Tibial nerve (tissue), 4 donors: Measurements from ENCODE around the gene AP4B1. TPM values are rescaled to one million over a fixed set of nuclear protein-coding genes. Genes with fewer than 3 reads are reported as not detected.

Experiments
- DNase-seq, 2 donors: peaks; one replicate each; pipeline ENCODE4 v3.0.0-alpha.2; 2019; ENCODE audit warnings: low spot score in 2 of 2
- H3K27ac ChIP-seq, 4 donors: fragments of 200-600 bp; sonication (generic) in 3 of 4; one replicate each; pipeline ENCODE4 v1.5.1; 2017 to 2019; ENCODE audit warnings: mild to moderate bottlenecking in 1 of 4
- H3K27me3 ChIP-seq, 2 donors: fragments of 200-600 bp; sonication (generic) in 1 of 2; one replicate each; pipeline versions ENCODE4 v1.5.1 to v1.6.0; 2017 to 2019
- H3K36me3 ChIP-seq, 3 donors: fragments of 200-600 bp; sonication (generic); one replicate each; pipeline ENCODE4 v1.5.1; 2018 to 2019
- H3K4me1 ChIP-seq, 4 donors: fragments of 200-600 bp; sonication (generic) in 3 of 4; one replicate each; pipeline ENCODE4 v1.5.1; 2017 to 2019
- H3K4me3 ChIP-seq, 4 donors: fragments of 200-600 bp; sonication (generic) in 3 of 4; one replicate each; pipeline ENCODE4 v1.5.1; 2017 to 2019; ENCODE audit warnings: mild to moderate bottlenecking in 1 of 4, moderate library complexity in 1 of 4
- H3K9me3 ChIP-seq, 4 donors: fragments of 200-600 bp; sonication (generic) in 3 of 4; one replicate each; pipeline ENCODE4 v1.5.1; 2017 to 2019
- CTCF ChIP-seq, 5 experiments: fragments of 200-600 bp in 3 of 5; fragments of 450-650 bp in 2 of 5; sonication (generic) in 3 of 5; IDR thresholded peaks; one replicate each; pipeline ENCODE4 v1.5.1; 2016 to 2019; ENCODE audit warnings: antibody characterized with exemption in 5 of 5, mild to moderate bottlenecking in 3 of 5, moderate library complexity in 2 of 5
- EP300 ChIP-seq, 2 donors: sonication (generic); formaldehyde crosslinking; IDR thresholded peaks; one replicate each; pipeline ENCODE4 v1.6.1; 2017; ENCODE audit warnings: antibody characterized with exemption in 2 of 2, mild to moderate bottlenecking in 1 of 2
- POLR2A ChIP-seq, 2 donors: fragments of 450-650 bp; IDR thresholded peaks; one replicate each; pipeline ENCODE4 v1.6.1; 2017; ENCODE audit warnings: antibody characterized with exemption in 2 of 2, mild to moderate bottlenecking in 2 of 2, moderate library complexity in 2 of 2
- WGBS, 2 donors: methylation state at CpG; one replicate each; pipeline ENCODE4 v1.1.5; 2018; 5-methylcytosine and 5-hydroxymethylcytosine counted together
- total RNA-seq, 4 donors: library from RNA; depleted of rRNA; stranded (reverse); fragments of >200 nt; gene quantifications; one replicate each; pipeline ENCODE4 v1.1.0, GENCODE V29; 2016

AP4B1 gene
- total RNA-seq, 4 donors from 2014 or later: 22.1 to 39.9 (median 34.5) TPM

- Histone ChIP-seq H3K4me1 (peaks cover 0 to 60% (median 24%) of the 10 kb centered on the region in 4 donors), H3K4me3 (no peak overlapping the region)
- TF ChIP-seq POLR2A (IDR thresholded peaks at IDR 0.05) (no peak), EP300 (IDR thresholded peaks at IDR 0.05) (no peak), CTCF (IDR thresholded peaks at IDR 0.05) (no peak)
Observed at GRCh38 chr1:113947388-113948107, 42.9 kb upstream of the AP4B1 start.

GRCh38 chr1:113946678-113947387 is 42.2 kb upstream of the AP4B1 start:
- Histone ChIP-seq H3K9me3 (no peaks in the 10 kb centered on the region), H3K4me3 (no peak overlapping the region), H3K4me1 (peaks cover 0 to 55% (median 22%) of the 10 kb centered on the region in 4 donors), H3K36me3 (peaks cover 0 to 34% (median 0%) of the 10 kb centered on the region in 3 donors), H3K27me3 (no peaks in the 10 kb centered on the region), H3K27ac (peak overlapping the region in 3 of 4 donors; percentile 9 to 64 (median 58))
- DNase-seq: no peak
- no peak for TF ChIP-seq EP300 (IDR thresholded peaks at IDR 0.05)
- WGBS, 2 donors: 40% methylated on average over 3 of the region's 3 CpGs

More at GRCh38 chr1:113947388-113948107, 42.9 kb upstream of the AP4B1 start:
- Histone ChIP-seq H3K27ac (peak overlapping the region in 3 of 4 donors; percentile 43 to 64 (median 58)), H3K27me3 (no peaks in the 10 kb centered on the region), H3K9me3 (no peaks in the 10 kb centered on the region), H3K36me3 (peaks cover 0 to 28% (median 0%) of the 10 kb centered on the region in 3 donors)
- WGBS, 2 donors: 19% methylated on average over 3 of the region's 3 CpGs
- no peak for DNase-seq

- H3K36me3 ChIP-seq: peaks cover 0 to 41% (median 0%) of the 10 kb centered on the region in 3 donors
- no peak for TF ChIP-seq CTCF (IDR thresholded peaks at IDR 0.05)
- no peak for TF ChIP-seq POLR2A (IDR thresholded peaks at IDR 0.05)
- no peak for TF ChIP-seq EP300 (IDR thresholded peaks at IDR 0.05)
- H3K27me3 ChIP-seq: no peaks in the 10 kb centered on the region
- H3K4me1 ChIP-seq: peaks cover 0 to 55% (median 22%) of the 10 kb centered on the region in 4 donors
- H3K4me3 ChIP-seq: no peak overlapping the region
- 77 to 80% methylated on average over 1 of the region's 1 CpG for WGBS, 2 donors
- no peak overlapping the region for H3K27ac ChIP-seq
- H3K9me3 ChIP-seq: no peaks in the 10 kb centered on the region
- DNase-seq: no peak
Observed at GRCh38 chr1:113946112-113946511, 41.5 kb upstream of the AP4B1 start.

GRCh38 chr1:113945329-113945728 is 40.7 kb upstream of the AP4B1 start:
- Histone ChIP-seq H3K27ac (no peak overlapping the region), H3K4me1 (peaks cover 0 to 59% (median 22%) of the 10 kb centered on the region in 4 donors)
- WGBS, 2 donors: 97 to 100% methylated on average over 1 of the region's 1 CpG

More at GRCh38 chr1:113945329-113945728, 40.7 kb upstream of the AP4B1 start:
- Histone ChIP-seq H3K27me3 (no peaks in the 10 kb centered on the region), H3K9me3 (no peaks in the 10 kb centered on the region), H3K36me3 (peaks cover 0 to 49% (median 0%) of the 10 kb centered on the region in 3 donors), H3K4me3 (no peak overlapping the region)
- DNase-seq: no peak
- TF ChIP-seq CTCF (IDR thresholded peaks at IDR 0.05) (no peak), POLR2A (IDR thresholded peaks at IDR 0.05) (no peak), EP300 (IDR thresholded peaks at IDR 0.05) (no peak)
